SK-N-SH (cell line): Measurements from ENCODE around the gene ZCCHC3. TPM values are rescaled to one million over a fixed set of nuclear protein-coding genes. Genes with fewer than 3 reads are reported as not detected.

Experiments used
- CTCF ChIA-PET: fragments of 300-600, 350-600 bp; formaldehyde crosslinking; extraction: SDS; loops from one replicate; lab custom pipeline; 2021; lab: Yijun Ruan, JAX
- POLR2A ChIA-PET: fragments of 350-600 bp; sonication (Branson Sonifier 250); formaldehyde crosslinking; extraction: SDS; loops from one replicate; lab custom pipeline; 2020; ENCODE audit warnings: antibody characterized with exemption, inconsistent platforms; lab: Yijun Ruan, JAX
- DNase-seq: peaks from one replicate; pipeline ENCODE4 v3.0.0; 2012
- H2AFZ ChIP-seq: fragments of 200-600 bp; sonication (generic); 2 replicates; pipeline ENCODE4 v1.8.1; 2016; ENCODE audit warnings: antibody characterized with exemption, mild to moderate bottlenecking, low read depth
- H3F3A ChIP-seq: fragments of 200-600 bp; sonication (generic); replicated peaks from 2 replicates; pipeline ENCODE3; 2016; ENCODE audit warnings: antibody characterized with exemption, mild to moderate bottlenecking; ENCODE audit not compliant: insufficient read depth
- H3K27ac ChIP-seq, 2 experiments: fragments of 200-500 bp in 1 of 2; fragments of 200-600 bp in 1 of 2; sonication (Bioruptor generic) in 1 of 2; sonication (generic), shearing (Covaris generic) in 1 of 2; 2 replicates each; pipeline versions ENCODE4 v1.5.1 to v1.6.1; 2014 to 2016; ENCODE audit warnings: low read depth in 2 of 2, inconsistent platforms in 1 of 2, low read length in 1 of 2, mild to moderate bottlenecking in 1 of 2, mixed read lengths in 1 of 2
- H3K27me3 ChIP-seq: fragments of 200-600 bp; sonication (generic), shearing (Covaris generic); 2 replicates; pipeline ENCODE4 v1.6.1; 2016; ENCODE audit warnings: mixed run types; ENCODE audit not compliant: insufficient read depth
- H3K36me3 ChIP-seq, 2 experiments: fragments of 200-500 bp in 1 of 2; fragments of 200-600 bp in 1 of 2; sonication (Bioruptor generic) in 1 of 2; sonication (generic) in 1 of 2; replicated peaks in 1 of 2; 2 replicates each; pipeline versions ENCODE3 to v1.5.1; 2014 to 2016; ENCODE audit warnings: low read length in 1 of 2, mild to moderate bottlenecking in 1 of 2; ENCODE audit not compliant: insufficient read depth in 2 of 2, control insufficient read depth in 1 of 2
- H3K4me1 ChIP-seq, 2 experiments: fragments of 200-500 bp in 1 of 2; fragments of 200-600 bp in 1 of 2; sonication (Bioruptor generic) in 1 of 2; sonication (generic), shearing (Covaris generic) in 1 of 2; 2 replicates each; pipeline versions ENCODE4 v1.5.1 to v1.6.1; 2014 to 2016; ENCODE audit warnings: low read depth in 1 of 2, low read length in 1 of 2, mixed run types in 1 of 2; ENCODE audit not compliant: insufficient read depth in 2 of 2, control insufficient read depth in 1 of 2
- H3K4me2 ChIP-seq: fragments of 200-600 bp; sonication (generic), shearing (Covaris generic); 2 replicates; pipeline ENCODE4 v1.6.1; 2017; ENCODE audit warnings: mixed run types
- H3K4me3 ChIP-seq, 2 experiments: fragments of 200-500 bp in 1 of 2; fragments of 200-600 bp in 1 of 2; sonication (Bioruptor generic) in 1 of 2; sonication (generic), shearing (Covaris generic) in 1 of 2; 2 replicates each; pipeline versions ENCODE4 v1.5.1 to v1.8.1; 2014 to 2016; ENCODE audit warnings: low read depth in 2 of 2, inconsistent platforms in 1 of 2, low read length in 1 of 2, mild to moderate bottlenecking in 1 of 2, mixed read lengths in 1 of 2, moderate library complexity in 1 of 2
- H3K79me2 ChIP-seq: fragments of 200-600 bp; sonication (generic); 2 replicates; pipeline ENCODE4 v1.8.1; 2017; ENCODE audit warnings: mild to moderate bottlenecking; ENCODE audit not compliant: insufficient read depth
- H3K9ac ChIP-seq: fragments of 200-600 bp; sonication (generic); 2 replicates; pipeline ENCODE4 v1.6.1; 2017; ENCODE audit warnings: mixed run types
- H3K9me2 ChIP-seq: fragments of 200-600 bp; sonication (generic); 2 replicates; pipeline ENCODE4 v1.6.1; 2017; ENCODE audit warnings: mixed run types
- H3K9me3 ChIP-seq: fragments of 200-600 bp; sonication (generic); 2 replicates; pipeline ENCODE4 v1.6.1; 2017; ENCODE audit warnings: mixed run types, mild to moderate bottlenecking, moderate library complexity
- H4K20me1 ChIP-seq: fragments of 200-600 bp; sonication (generic); 2 replicates; pipeline ENCODE4 v1.6.1; 2017; ENCODE audit warnings: mild to moderate bottlenecking, mixed run types; ENCODE audit not compliant: insufficient read depth
- CHD2 ChIP-seq: fragments of 150-350 bp; IDR thresholded peaks from 2 replicates; pipeline ENCODE4 v1.6.1; 2018; ENCODE audit warnings: low read length; ENCODE audit not compliant: partially characterized antibody
- EZH2phosphoT487 ChIP-seq: fragments of 200-600 bp; sonication (generic); IDR thresholded peaks from 2 replicates; pipeline ENCODE4 v1.6.1; 2017; ENCODE audit warnings: low read depth, mixed run types, mild to moderate bottlenecking, antibody characterized with exemption, moderate library complexity, borderline replicate concordance
- FOXJ3 ChIP-seq: sonication (generic); formaldehyde crosslinking; IDR thresholded peaks from 2 replicates; pipeline ENCODE4 v1.5.1; 2020; ENCODE audit warnings: mild to moderate bottlenecking, missing genetic modification reagents
- FOXM1 ChIP-seq: IDR thresholded peaks from 2 replicates; pipeline ENCODE4 v1.4.0; 2012; ENCODE audit warnings: low read depth, mild to moderate bottlenecking
- GABPA ChIP-seq: IDR thresholded peaks from 2 replicates; pipeline ENCODE4 v1.4.0; 2012; ENCODE audit warnings: low read depth, mild to moderate bottlenecking
- GATA2 ChIP-seq: sonication (generic); formaldehyde crosslinking; IDR thresholded peaks from 2 replicates; pipeline ENCODE4 v1.5.0; 2020; ENCODE audit warnings: mild to moderate bottlenecking, missing genetic modification reagents
- JUND ChIP-seq: IDR thresholded peaks from 2 replicates; pipeline ENCODE4 v1.4.0; 2012
- MAX ChIP-seq: IDR thresholded peaks from 2 replicates; pipeline ENCODE4 v1.4.0; 2012; ENCODE audit warnings: low read depth
- MXI1 ChIP-seq: IDR thresholded peaks from 2 replicates; pipeline ENCODE4 v1.6.1; 2012; ENCODE audit warnings: mild to moderate bottlenecking, low read depth, low read length, improper control_type of control experiment
- NFIC ChIP-seq: IDR thresholded peaks from 2 replicates; pipeline ENCODE4 v1.4.0; 2012; ENCODE audit warnings: borderline replicate concordance
- NRF1 ChIP-seq: IDR thresholded peaks from 2 replicates; pipeline ENCODE4 v1.6.1; 2012; ENCODE audit warnings: low read depth, mild to moderate bottlenecking, low read length
- PBX3 ChIP-seq: IDR thresholded peaks from 2 replicates; pipeline ENCODE4; 2012
- POLR2AphosphoS5 ChIP-seq: IDR thresholded peaks from 2 replicates; pipeline ENCODE4 v1.6.1; 2012; ENCODE audit warnings: low read depth, low read length
- RCOR1 ChIP-seq: fragments of 150-350 bp; IDR thresholded peaks from 2 replicates; pipeline ENCODE4 v1.6.1; 2017; ENCODE audit warnings: antibody characterized with exemption, low read length
- RFX5 ChIP-seq: IDR thresholded peaks from 2 replicates; pipeline ENCODE4 v1.6.1; 2012; ENCODE audit warnings: mild to moderate bottlenecking, improper control_type of control experiment, low read length
- SIN3A ChIP-seq: IDR thresholded peaks from 2 replicates; pipeline ENCODE4 v1.6.1; 2012; ENCODE audit warnings: low read depth, mild to moderate bottlenecking, low read length, moderate library complexity, borderline replicate concordance
- TAF1 ChIP-seq: IDR thresholded peaks from 2 replicates; pipeline ENCODE4 v1.6.1; 2012; ENCODE audit warnings: low read depth, mild to moderate bottlenecking, low read length, moderate library complexity, borderline replicate concordance
- TCF12 ChIP-seq: IDR thresholded peaks from 2 replicates; pipeline ENCODE4 v1.4.0; 2012
- USF1 ChIP-seq: IDR thresholded peaks from 2 replicates; pipeline ENCODE4 v1.4.0; 2012; ENCODE audit warnings: low read depth, borderline replicate concordance
- YY1 ChIP-seq: IDR thresholded peaks from 2 replicates; pipeline ENCODE4 v1.4.0; 2012; ENCODE audit warnings: low read depth, mild to moderate bottlenecking
- WGBS: methylation state at CpG from one replicate; pipeline ENCODE4 v1.1.6; 2017; ENCODE audit warnings: low lambda C conversion rate; 5-methylcytosine and 5-hydroxymethylcytosine counted together
- polyA plus RNA-seq, 3 experiments: library from polyadenylated mRNA; depleted of rRNA; stranded (reverse); fragments of >200 nt; gene quantifications; 2 replicates each; pipeline ENCODE4 v1.2.3, GENCODE V29; 2012

The ZCCHC3 gene
- polyA plus RNA-seq, 1 of the 3 experiments (the other 2 are of a cell fraction) = 9.5 TPM

- Histone ChIP-seq H3K4me2 (peak overlapping the region; percentile 99), H3K9ac (peak overlapping the region; percentile 86), H3K4me1 (peaks cover 29 to 33% of the 10 kb centered on the region in 2 experiments; a peak in 3 of 4 replicates), H3K79me2 (peaks cover 37% of the 10 kb centered on the region), H3K27me3 (no peaks in the 10 kb centered on the region), H3K9me2 (no peaks in the 10 kb centered on the region), H2AFZ (no peak overlapping the region), H3K4me3 (peak overlapping the region; percentile 93 to 98), H4K20me1 (peaks cover 42% of the 10 kb centered on the region), H3K36me3 (peaks cover 7 to 18% of the 10 kb centered on the region in 2 experiments), H3F3A (peaks cover 35% of the 10 kb centered on the region), H3K27ac (peak overlapping the region; percentile 74 to 96), H3K9me3 (no peaks in the 10 kb centered on the region)
- CTCF ChIA-PET = interaction anchor here (4.3 kb wide), 1 partner anchor 15 kb away, joined by 21 read pairs; no protein-coding TSS in a partner anchor
- WGBS = under 1% methylated on average over 22 of the region's 38 CpGs
- DNase-seq = no peak
- TF ChIP-seq CHD2 = no peak
- 0 out of 2 replicates have a peak, but pooled peaks have one; percentile 62 for TF ChIP-seq FOXJ3 (CRISPR knock-in tag)
- TF ChIP-seq RFX5 = no peak
- TF ChIP-seq POLR2AphosphoS5 = no peak; the same call in 1 of the 2 replicates
- TF ChIP-seq SIN3A = no peak
- 0 out of 2 replicates have a peak, but pooled peaks have one; percentile 3 for TF ChIP-seq PBX3
- no peak for TF ChIP-seq FOXM1
- no peak for TF ChIP-seq RCOR1
- TF ChIP-seq YY1 = no peak; the same call in 1 of the 2 replicates
- TF ChIP-seq TAF1 = no peak
- TF ChIP-seq MXI1 = no peak
- no peak; the same call in 1 of the 2 replicates for TF ChIP-seq TCF12
- POLR2A ChIA-PET = interaction anchor here (3.6 to 3.7 kb wide), 3 partner anchors 17 to 29 kb away, joined by 23 to 36 read pairs (median 29); partner anchors contain the start of genes NRSN2 and ZCCHC3
Measured at GRCh38 chr20:326645-327185, 29.3 kb downstream of the ZCCHC3 start.

GRCh38 chr20:327186-328026, 30.0 kb downstream of the ZCCHC3 start:
- Histone ChIP-seq H3K4me3 (peak overlapping the region; percentile 93 to 98), H3K27ac (peak overlapping the region; percentile 54 to 96; a peak in 3 of 4 replicates), H3K9me3 (no peaks in the 10 kb centered on the region), H4K20me1 (peaks cover 46% of the 10 kb centered on the region), H3F3A (peaks cover 35% of the 10 kb centered on the region), H3K27me3 (no peaks in the 10 kb centered on the region), H3K79me2 (peaks cover 37% of the 10 kb centered on the region), H3K9me2 (no peaks in the 10 kb centered on the region), H3K36me3 (peaks cover 7 to 18% of the 10 kb centered on the region in 2 experiments), H3K4me1 (peaks cover 29 to 33% of the 10 kb centered on the region in 2 experiments; a peak in 3 of 4 replicates), H3K4me2 (peak overlapping the region; percentile 99), H3K9ac (peak overlapping the region; percentile 86), H2AFZ (no peak overlapping the region)
- CTCF ChIA-PET = interaction anchor here (4.3 to 5.9 kb wide), 2 partner anchors 16 to 19 kb away, joined by 21 to 65 read pairs; partner anchors contain the start of gene NRSN2
- DNase-seq = peak; percentile 95
- 5% methylated on average over 37 of the region's 47 CpGs for WGBS
- POLR2A ChIA-PET = interaction anchor here (4.7 kb wide), 1 partner anchor 19 kb away, joined by 39 read pairs; the partner anchor contains the start of gene NRSN2
- TF ChIP-seq CHD2 (peak; percentile 92), JUND (no peak), MAX (peak; percentile 86; the same call in 1 of the 2 replicates), YY1 (no peak), NFIC (no peak), MXI1 (peak; percentile 81; the same call in 1 of the 2 replicates), RCOR1 (no peak), EZH2phosphoT487 (no peak), RFX5 (peak; percentile 74), GATA2 (CRISPR knock-in tag) (no peak), GABPA (no peak), TAF1 (0 out of 2 replicates have a peak, but pooled peaks have one; percentile 15), SIN3A (no peak; the same call in 1 of the 2 replicates), TCF12 (peak; percentile 36; the same call in 1 of the 2 replicates), NRF1 (peak; percentile 83), PBX3 (0 out of 2 replicates have a peak, but pooled peaks have one; percentile 2), USF1 (peak; percentile 8; the same call in 1 of the 2 replicates)
